Liver (tissue), 9 donors: ENCODE results near the gene TRIM33. TPM values are rescaled to one million over a fixed set of nuclear protein-coding genes. Genes with fewer than 3 reads are reported as not detected.

ENCODE experiments used
- DNase-seq: peaks from one replicate; pipeline ENCODE4 v3.0.0-alpha.2; 2017; ENCODE audit warnings: low spot score
- H3K27ac ChIP-seq, 2 donors: one replicate each; pipeline ENCODE4 v1.7.0; 2013; ENCODE audit warnings: inconsistent platforms in 2 of 2, low read length in 2 of 2, control low read depth in 1 of 2, low read depth in 1 of 2, mild to moderate bottlenecking in 1 of 2
- H3K27me3 ChIP-seq, 4 donors: one replicate each; pipeline versions ENCODE4 v1.6.1 to v1.7.0; 2013; ENCODE audit warnings: low read length in 3 of 4, inconsistent platforms in 1 of 4, mild to moderate bottlenecking in 1 of 4, moderate library complexity in 1 of 4; ENCODE audit not compliant: control insufficient read depth in 4 of 4, insufficient read depth in 4 of 4
- H3K36me3 ChIP-seq, 4 donors: one replicate each; pipeline versions ENCODE4 v1.6.1 to v1.7.0; 2013; ENCODE audit warnings: low read length in 3 of 4, mild to moderate bottlenecking in 3 of 4, low read depth in 1 of 4, moderate library complexity in 1 of 4; ENCODE audit not compliant: control insufficient read depth in 4 of 4, insufficient read depth in 3 of 4
- H3K4me1 ChIP-seq, 4 donors: one replicate each; pipeline versions ENCODE4 v1.6.1 to v1.7.0; 2013; ENCODE audit warnings: low read length in 3 of 4, mild to moderate bottlenecking in 3 of 4, moderate library complexity in 1 of 4; ENCODE audit not compliant: control insufficient read depth in 4 of 4, insufficient read depth in 4 of 4
- H3K4me3 ChIP-seq, 3 donors: one replicate each; pipeline versions ENCODE4 v1.6.1 to v1.7.0; 2013; ENCODE audit warnings: low read length in 3 of 3, control low read depth in 1 of 3, low read depth in 1 of 3, mild to moderate bottlenecking in 1 of 3
- H3K9ac ChIP-seq, 2 donors: one replicate each; pipeline ENCODE4 v1.7.0; 2013; ENCODE audit warnings: low read length in 2 of 2, mild to moderate bottlenecking in 2 of 2, moderate library complexity in 2 of 2, control low read depth in 1 of 2, low read depth in 1 of 2
- H3K9me3 ChIP-seq, 4 donors: one replicate each; pipeline versions ENCODE4 v1.6.1 to v1.7.0; 2013; ENCODE audit warnings: low read length in 3 of 4; ENCODE audit not compliant: control insufficient read depth in 4 of 4
- CTCF ChIP-seq: fragments of 150-350 bp; IDR thresholded peaks from 2 replicates; pipeline ENCODE4 v1.5.1; 2017; ENCODE audit warnings: improper control_type of control experiment, low read depth, low read length; ENCODE audit not compliant: missing input control
- EGR1 ChIP-seq, 2 donors: IDR thresholded peaks; 2 replicates each; pipeline ENCODE4 v1.6.1; 2016 to 2018; ENCODE audit warnings: antibody characterized with exemption in 2 of 2, low read depth in 2 of 2
- FOXA2 ChIP-seq: IDR thresholded peaks from 2 replicates; pipeline ENCODE4 v1.6.1; 2016; ENCODE audit warnings: antibody characterized with exemption
- HNF4A ChIP-seq, 2 donors: conservative IDR thresholded peaks; 2 replicates each; pipeline ENCODE4 v1.6.1; 2016; ENCODE audit warnings: antibody characterized with exemption in 2 of 2, mild to moderate bottlenecking in 2 of 2
- HNF4G ChIP-seq: IDR thresholded peaks from 2 replicates; pipeline ENCODE4 v1.6.1; 2016; ENCODE audit warnings: antibody characterized with exemption
- JUND ChIP-seq, 2 donors: IDR thresholded peaks; 2 replicates each; pipeline ENCODE4 v1.6.1; 2016; ENCODE audit warnings: antibody characterized with exemption in 2 of 2
- NR2F2 ChIP-seq: IDR thresholded peaks from 2 replicates; pipeline ENCODE4 v1.6.1; 2016; ENCODE audit warnings: antibody characterized with exemption
- RAD21 ChIP-seq, 2 donors: IDR thresholded peaks; 2 replicates each; pipeline ENCODE4 v1.6.1; 2016; ENCODE audit warnings: antibody characterized with exemption in 2 of 2, mild to moderate bottlenecking in 2 of 2
- REST ChIP-seq: IDR thresholded peaks from 2 replicates; pipeline ENCODE4 v1.6.1; 2016; ENCODE audit warnings: antibody characterized with exemption, mild to moderate bottlenecking
- RXRA ChIP-seq, 2 donors: IDR thresholded peaks; 2 replicates each; pipeline ENCODE4 v1.6.1; 2017 to 2018; ENCODE audit warnings: antibody characterized with exemption in 2 of 2, mild to moderate bottlenecking in 1 of 2
- SP1 ChIP-seq: IDR thresholded peaks from 2 replicates; pipeline ENCODE4 v1.6.1; 2018; ENCODE audit warnings: antibody characterized with exemption, mild to moderate bottlenecking
- TAF1 ChIP-seq: conservative IDR thresholded peaks from 2 replicates; pipeline ENCODE4 v1.6.1; 2016; ENCODE audit warnings: antibody characterized with exemption, mild to moderate bottlenecking
- YY1 ChIP-seq: IDR thresholded peaks from 2 replicates; pipeline ENCODE4 v1.6.1; 2016; ENCODE audit warnings: antibody characterized with exemption, mild to moderate bottlenecking
- WGBS: extraction: QIAGEN DNeasy Blood & Tissue Kit; methylation state at CpG from one replicate; pipeline ENCODE4 v1.1.7; 2013; 5-methylcytosine and 5-hydroxymethylcytosine counted together
- polyA plus RNA-seq, 2 donors: library from polyadenylated mRNA; stranded (reverse) in 1 of 2; unstranded in 1 of 2; fragments of 200-250 nt in 1 of 2; fragments of >200 nt in 1 of 2; fragmentation: Nextera tagmentation in 1 of 2; extraction: Ambion mirVana in 1 of 2; gene quantifications; one replicate each; pipeline versions ENCODE4 v1.2.1 to v1.2.3, GENCODE V29; 2013 to 2015
- total RNA-seq, 2 donors: library from RNA; depleted of rRNA; stranded (reverse); fragments of >200 nt; gene quantifications; one replicate each; pipeline ENCODE4 v1.2.3, GENCODE V29; 2014
- TF ChIP-seq, protein P1 (sequence below): IDR thresholded peaks from 2 replicates; pipeline ENCODE4 v1.6.1; 2016; ENCODE audit warnings: antibody characterized with exemption
- donor health status: healthy.
- donor health status: healthy.
- donor health status: healthy.
- donor health status: healthy.
- donor health status: healthy.

TRIM33 gene
- total and polyA plus RNA-seq, 4 donors, result 4.5 to 30.5 (median 16.6) TPM

- Histone ChIP-seq H3K9me3 (no peaks in the 10 kb centered on the region), H3K4me1 (peaks cover 2 to 10% (median 7%) of the 10 kb centered on the region in 4 donors), H3K27ac (no peak overlapping the region), H3K27me3 (no peaks in the 10 kb centered on the region), H3K36me3 (peaks cover 2 to 15% (median 7%) of the 10 kb centered on the region in 4 donors), H3K4me3 (no peak overlapping the region), H3K9ac (no peak overlapping the region)
- WGBS, result 60% methylated on average over 1 of the region's 1 CpG
- no peak for DNase-seq
- TF ChIP-seq CTCF, result no peak
- TF ChIP-seq JUND (IDR thresholded peaks at IDR 0.05), result no peak
- no peak for TF ChIP-seq RAD21 (IDR thresholded peaks at IDR 0.05)
- TF ChIP-seq EGR1 (IDR thresholded peaks at IDR 0.05; ENCODE audit: low read depth in 2 of 2), result no peak
- no peak for TF ChIP-seq NR2F2
- no peak for TF ChIP-seq TAF1
- TF ChIP-seq, protein P1, sequence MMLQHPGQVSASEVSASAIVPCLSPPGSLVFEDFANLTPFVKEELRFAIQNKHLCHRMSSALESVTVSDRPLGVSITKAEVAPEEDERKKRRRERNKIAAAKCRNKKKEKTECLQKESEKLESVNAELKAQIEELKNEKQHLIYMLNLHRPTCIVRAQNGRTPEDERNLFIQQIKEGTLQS, result no peak
- TF ChIP-seq SP1, result no peak
- no peak for TF ChIP-seq FOXA2
Measured at GRCh38 chr1:114437812-114438211, 73.2 kb downstream of the TRIM33 start.

- Histone ChIP-seq H3K27ac (no peak overlapping the region), H3K36me3 (peaks cover 2 to 13% (median 7%) of the 10 kb centered on the region in 4 donors), H3K9ac (no peak overlapping the region), H3K4me3 (no peak overlapping the region), H3K9me3 (no peaks in the 10 kb centered on the region), H3K27me3 (no peaks in the 10 kb centered on the region), H3K4me1 (peaks cover 2 to 10% (median 7%) of the 10 kb centered on the region in 4 donors)
- no peak for TF ChIP-seq RXRA (IDR thresholded peaks at IDR 0.05)
- TF ChIP-seq HNF4A (conservative IDR thresholded peaks at IDR 0.05), result no peak
- no peak for TF ChIP-seq YY1
- TF ChIP-seq HNF4G, result no peak
- no peak for TF ChIP-seq EGR1 (IDR thresholded peaks at IDR 0.05; ENCODE audit: low read depth in 2 of 2)
- no peak for TF ChIP-seq CTCF
- 96% methylated on average over 3 of the region's 3 CpGs for whole genome bisulfite sequencing
- no peak for DNase-seq
Measured at GRCh38 chr1:114436799-114437198, 74.2 kb downstream of the TRIM33 start.

- H3K4me3 ChIP-seq, result no peak overlapping the region
- peak in 1 of 2 donors; percentile 13 for TF ChIP-seq RXRA (IDR thresholded peaks at IDR 0.05)
- peak; percentile 51 to 65 for TF ChIP-seq HNF4A (conservative IDR thresholded peaks at IDR 0.05)
- no peak for TF ChIP-seq REST
- H3K27ac ChIP-seq, result no peak overlapping the region
- no peaks in the 10 kb centered on the region for H3K27me3 ChIP-seq
- WGBS, result 98% methylated on average over 1 of the region's 1 CpG
- H3K9ac ChIP-seq, result no peak overlapping the region
- peaks cover 0 to 7% (median 2%) of the 10 kb centered on the region in 4 donors for H3K36me3 ChIP-seq
- no peak for DNase-seq
- H3K4me1 ChIP-seq, result peaks cover 2 to 10% (median 7%) of the 10 kb centered on the region in 4 donors
- H3K9me3 ChIP-seq, result no peaks in the 10 kb centered on the region
Measured at GRCh38 chr1:114435088-114435715, 75.8 kb downstream of the TRIM33 start.
